Ovary (tissue), 9 donors: ENCODE results near the gene WNT7A. TPM values are rescaled to one million over a fixed set of nuclear protein-coding genes. Genes with fewer than 3 reads are reported as not detected.

Experiments
- DNase-seq, 5 donors: peaks; one replicate each; pipeline ENCODE4 v3.0.0-alpha.2; 2019 to 2020
- H3K27ac ChIP-seq, 2 donors: fragments of 200-600 bp; one replicate each; pipeline versions ENCODE4 v1.5.1 to v1.8.0; 2019 to 2022
- H3K27me3 ChIP-seq: fragments of 200-600 bp; one replicate; pipeline ENCODE4 v1.8.0; 2022
- H3K36me3 ChIP-seq: fragments of 200-600 bp; sonication (generic); one replicate; pipeline ENCODE4 v1.5.1; 2019
- H3K4me1 ChIP-seq: one replicate; pipeline ENCODE4 v1.8.1; 2013; ENCODE audit warnings: mild to moderate bottlenecking, moderate library complexity; ENCODE audit not compliant: insufficient read depth
- H3K4me3 ChIP-seq: fragments of 200-600 bp; sonication (generic); one replicate; pipeline ENCODE4 v1.5.1; 2017
- H3K9me3 ChIP-seq, 2 donors: fragments of 200-600 bp in 1 of 2; sonication (generic) in 1 of 2; one replicate each; pipeline versions ENCODE4 v1.5.1 to v1.8.1; 2013 to 2019; ENCODE audit warnings: mild to moderate bottlenecking in 1 of 2, moderate library complexity in 1 of 2
- CTCF ChIP-seq, 3 donors: fragments of 450-650 bp in 2 of 3; fragments of 200-600 bp in 1 of 3; IDR thresholded peaks; one replicate each; pipeline versions ENCODE4 v1.5.1 to v1.8.0; 2016 to 2022; ENCODE audit warnings: antibody characterized with exemption in 3 of 3, mild to moderate bottlenecking in 1 of 3
- EP300 ChIP-seq: sonication (generic); formaldehyde crosslinking; IDR thresholded peaks from one replicate; pipeline ENCODE4 v1.6.1; 2017; ENCODE audit warnings: antibody characterized with exemption
- POLR2A ChIP-seq: fragments of 450-650 bp; IDR thresholded peaks from one replicate; pipeline ENCODE4 v1.6.1; 2017; ENCODE audit warnings: antibody characterized with exemption, mild to moderate bottlenecking, moderate library complexity
- WGBS, 3 donors: extraction: QIAGEN DNeasy Blood & Tissue Kit in 1 of 3; methylation state at CpG; one replicate each; pipeline versions ENCODE4 v1.1.5 to v1.1.7; 2013 to 2017; 5-methylcytosine and 5-hydroxymethylcytosine counted together
- intact Hi-C, 4 donors: fragments of 100-400 bp; cut with DNase I; formaldehyde crosslinking; loops; one replicate each; pipeline versions ENCODE4 v1.11.0 to v1.15.1; 2022 to 2023
- polyA plus RNA-seq, 2 donors: library from polyadenylated mRNA; stranded (reverse); fragments of 200-250 nt in 1 of 2; fragments of 350-450 nt in 1 of 2; fragmentation: Illumina TruSeq in 1 of 2; extraction: RNeasy Lipid Tissue Mini Kit (QIAGEN cat#74804) in 1 of 2; gene quantifications; one replicate each; pipeline ENCODE4 v1.2.3, GENCODE V29; 2013 to 2014
- total RNA-seq, 7 donors: library from RNA; depleted of rRNA in 2 of 7; stranded (reverse); fragments of >200 nt in 2 of 7; fragmentation: NEBNext Ultra II Directional in 3 of 7; extraction: Animal tissue kit (Norgen Biotek cat#: 25700) in 3 of 7; gene quantifications; one replicate each; pipeline versions ENCODE4 v1.1.0 to v1.2.4, GENCODE V29; 2016 to 2023
- donor health status: DM: no; HTN: no; CAD: no; lungs with moderate emphysema.
- donor health status: DM: no; HTN: no; CAD: no.
- donor health status: Bipolar disorder and iron deficiency.
- donor health status: DM: yes; HTN: yes; CAD: no.
- donor health status: DM: no; HTN: no; CAD: no.
- donor health status: DM: yes; HTN: yes; CAD: no.

Gene WNT7A
- total and polyA plus RNA-seq, 9 donors = 0.22 to 0.83 (median 0.34) TPM; not detected in 6

- no peaks in the 10 kb centered on the region for H3K27me3 ChIP-seq
- WGBS, 3 donors = 50 to 56% (median 51%) methylated on average over 29 of the region's 29 CpGs
- no peaks in the 10 kb centered on the region for H3K4me1 ChIP-seq
- no peak overlapping the region for H3K27ac ChIP-seq
- DNase-seq = no peak
- TF ChIP-seq POLR2A = no peak
- TF ChIP-seq CTCF (IDR thresholded peaks at IDR 0.05) = no peak
- no peak for TF ChIP-seq EP300
- no peaks in the 10 kb centered on the region for H3K9me3 ChIP-seq
- intact Hi-C loops = no loop called here
- H3K4me3 ChIP-seq = no peak overlapping the region
- no peaks in the 10 kb centered on the region for H3K36me3 ChIP-seq
Observed at GRCh38 chr3:13792512-13793371, 87.1 kb downstream of the WNT7A start.

- Histone ChIP-seq H3K27ac (no peak overlapping the region), H3K4me3 (no peak overlapping the region), H3K9me3 (no peaks in the 10 kb centered on the region), H3K36me3 (no peaks in the 10 kb centered on the region), H3K4me1 (no peaks in the 10 kb centered on the region), H3K27me3 (no peaks in the 10 kb centered on the region)
- TF ChIP-seq EP300 (no peak), POLR2A (no peak), CTCF (IDR thresholded peaks at IDR 0.05) (no peak)
- intact Hi-C loops = no loop called here
- WGBS, 3 donors = 36 to 57% (median 54%) methylated on average over 9 of the region's 9 CpGs
- DNase-seq = no peak
Observed at GRCh38 chr3:13792051-13792490, 87.8 kb downstream of the WNT7A start.

GRCh38 chr3:13791198-13792050 is 88.4 kb downstream of the WNT7A start:
- TF ChIP-seq CTCF (IDR thresholded peaks at IDR 0.05) = no peak
- TF ChIP-seq EP300 = no peak
- no peak for TF ChIP-seq POLR2A
- no peaks in the 10 kb centered on the region for H3K27me3 ChIP-seq
- no peaks in the 10 kb centered on the region for H3K4me1 ChIP-seq
- DNase-seq = no peak
- WGBS, 3 donors = 48 to 60% (median 48%) methylated on average over 14 of the region's 14 CpGs
- H3K27ac ChIP-seq = no peak overlapping the region
- no peaks in the 10 kb centered on the region for H3K9me3 ChIP-seq
- H3K4me3 ChIP-seq = no peak overlapping the region
- intact Hi-C loops = no loop called here
- H3K36me3 ChIP-seq = no peaks in the 10 kb centered on the region

GRCh38 chr3:13790376-13791197 is 89.3 kb downstream of the WNT7A start:
- Histone ChIP-seq H3K4me1 (no peaks in the 10 kb centered on the region), H3K9me3 (no peaks in the 10 kb centered on the region), H3K36me3 (no peaks in the 10 kb centered on the region), H3K4me3 (no peak overlapping the region), H3K27me3 (no peaks in the 10 kb centered on the region), H3K27ac (no peak overlapping the region)
- TF ChIP-seq EP300 (no peak), POLR2A (no peak), CTCF (IDR thresholded peaks at IDR 0.05) (no peak)
- no peak for DNase-seq
- intact Hi-C loops = no loop called here
- 70 to 73% (median 72%) methylated on average over 13 of the region's 13 CpGs for WGBS, 3 donors
